ENCODE data around the gene P2RX7. TPM values are rescaled to one million over a fixed set of nuclear protein-coding genes. Genes with fewer than 3 reads are reported as not detected.
A peak's percentile ranks its signal among the peaks of the same experiment; 100 is the strongest.

The P2RX7 gene
- total RNA-seq, 1 donor from 2014 or later = 0.47 TPM

DNA sequence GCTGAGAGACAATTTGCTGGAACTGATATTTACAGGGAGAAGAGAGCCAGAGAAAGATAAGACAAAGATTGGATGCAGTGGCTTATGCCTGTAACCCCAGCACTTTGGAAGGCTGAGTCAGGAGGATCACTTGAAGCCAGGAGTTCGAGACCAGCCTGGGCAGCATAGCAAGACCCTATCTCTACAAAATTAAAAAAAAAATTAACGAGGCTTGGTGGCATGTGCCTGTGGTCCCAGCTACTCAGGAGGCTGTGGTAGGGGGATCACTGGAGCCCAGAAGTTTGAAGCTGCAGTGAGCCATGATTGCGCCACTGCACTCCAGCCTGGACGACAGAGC is 2.9 kb upstream of the P2RX7 start:
- no peak for DNase-seq (ENCODE audit: low spot score)
- TF ChIP-seq, protein P1, sequence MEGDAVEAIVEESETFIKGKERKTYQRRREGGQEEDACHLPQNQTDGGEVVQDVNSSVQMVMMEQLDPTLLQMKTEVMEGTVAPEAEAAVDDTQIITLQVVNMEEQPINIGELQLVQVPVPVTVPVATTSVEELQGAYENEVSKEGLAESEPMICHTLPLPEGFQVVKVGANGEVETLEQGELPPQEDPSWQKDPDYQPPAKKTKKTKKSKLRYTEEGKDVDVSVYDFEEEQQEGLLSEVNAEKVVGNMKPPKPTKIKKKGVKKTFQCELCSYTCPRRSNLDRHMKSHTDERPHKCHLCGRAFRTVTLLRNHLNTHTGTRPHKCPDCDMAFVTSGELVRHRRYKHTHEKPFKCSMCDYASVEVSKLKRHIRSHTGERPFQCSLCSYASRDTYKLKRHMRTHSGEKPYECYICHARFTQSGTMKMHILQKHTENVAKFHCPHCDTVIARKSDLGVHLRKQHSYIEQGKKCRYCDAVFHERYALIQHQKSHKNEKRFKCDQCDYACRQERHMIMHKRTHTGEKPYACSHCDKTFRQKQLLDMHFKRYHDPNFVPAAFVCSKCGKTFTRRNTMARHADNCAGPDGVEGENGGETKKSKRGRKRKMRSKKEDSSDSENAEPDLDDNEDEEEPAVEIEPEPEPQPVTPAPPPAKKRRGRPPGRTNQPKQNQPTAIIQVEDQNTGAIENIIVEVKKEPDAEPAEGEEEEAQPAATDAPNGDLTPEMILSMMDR (IDR thresholded peaks at IDR 0.05) = no peak
- Mint-ChIP-seq H3K4me1 (ENCODE audit: low read depth) (peaks cover 24% of the 10 kb centered on the region), H3K9me3 (ENCODE audit: low read depth) (no peaks in the 10 kb centered on the region), H3K27me3 (ENCODE audit: low read depth) (peaks cover 17% of the 10 kb centered on the region), H3K27ac (ENCODE audit: unreplicated experiment) (peak overlapping the region; percentile 79), H3K4me3 (ENCODE audit: unreplicated experiment) (no peak overlapping the region), H3K36me3 (ENCODE audit: low read depth) (no peaks in the 10 kb centered on the region)

DNA sequence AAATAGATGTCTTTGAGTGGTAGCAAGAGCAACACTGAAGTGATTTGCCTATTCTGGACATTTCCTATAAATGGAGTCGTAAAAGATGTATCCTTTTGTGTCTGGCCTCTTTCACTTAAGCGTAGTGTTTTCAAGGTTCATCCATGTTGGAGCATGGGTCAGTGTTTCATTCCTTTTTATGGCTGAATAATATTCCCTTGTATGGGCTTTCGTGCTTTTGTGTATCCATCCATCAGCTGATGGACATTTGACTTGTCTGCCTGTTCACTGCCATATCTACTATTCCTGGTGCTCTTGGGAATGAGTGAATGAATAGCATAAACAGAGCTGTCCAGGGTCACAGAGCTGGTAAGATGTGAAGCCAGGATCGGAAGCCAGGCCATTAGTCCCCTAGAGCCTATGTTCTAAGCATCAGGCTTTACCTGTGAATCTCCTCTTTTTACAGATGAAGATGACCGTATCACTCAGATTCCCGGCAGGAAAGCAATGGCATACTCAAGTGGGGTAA is 1.8 kb upstream of the P2RX7 start:
- no peak overlapping the region for H3K27ac Mint-ChIP-seq (ENCODE audit: unreplicated experiment)
- peaks cover 17% of the 10 kb centered on the region for H3K27me3 Mint-ChIP-seq (ENCODE audit: low read depth)
- peaks cover 24% of the 10 kb centered on the region for H3K4me1 Mint-ChIP-seq (ENCODE audit: low read depth)
- TF ChIP-seq, protein P1 (IDR thresholded peaks at IDR 0.05) = no peak
- no peaks in the 10 kb centered on the region for H3K9me3 Mint-ChIP-seq (ENCODE audit: low read depth)
- no peak overlapping the region for H3K4me3 Mint-ChIP-seq (ENCODE audit: unreplicated experiment)
- no peak for DNase-seq (ENCODE audit: low spot score)
- H3K36me3 Mint-ChIP-seq (ENCODE audit: low read depth) = no peaks in the 10 kb centered on the region

DNA sequence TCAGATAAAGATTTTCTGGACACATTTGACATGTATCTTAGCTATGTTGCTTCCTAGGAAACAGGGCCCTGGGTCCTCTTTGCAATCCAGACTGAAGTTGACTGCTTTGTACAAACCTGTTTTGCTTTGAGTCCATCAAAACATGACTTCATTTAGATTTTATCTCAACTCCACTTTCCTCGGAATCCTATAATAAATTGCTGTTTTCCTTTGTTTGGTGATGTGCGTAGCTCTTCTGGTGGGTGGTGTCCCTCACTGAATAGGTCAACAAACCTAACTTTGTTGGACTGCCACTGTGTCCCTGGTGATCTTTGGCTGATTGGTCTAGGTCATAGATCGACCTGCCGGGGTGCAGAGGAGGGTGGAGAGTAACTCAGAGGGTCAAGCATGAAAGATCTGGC is 735 bp upstream of the P2RX7 start:
- H3K4me3 Mint-ChIP-seq (ENCODE audit: unreplicated experiment) = no peak overlapping the region
- H3K36me3 Mint-ChIP-seq (ENCODE audit: low read depth) = no peaks in the 10 kb centered on the region
- H3K9me3 Mint-ChIP-seq (ENCODE audit: low read depth) = no peaks in the 10 kb centered on the region
- peaks cover 15% of the 10 kb centered on the region for H3K27me3 Mint-ChIP-seq (ENCODE audit: low read depth)
- peaks cover 24% of the 10 kb centered on the region for H3K4me1 Mint-ChIP-seq (ENCODE audit: low read depth)
- TF ChIP-seq, protein P1 (IDR thresholded peaks at IDR 0.05) = no peak
- no peak overlapping the region for H3K27ac Mint-ChIP-seq (ENCODE audit: unreplicated experiment)
- DNase-seq (ENCODE audit: low spot score) = no peak

DNA sequence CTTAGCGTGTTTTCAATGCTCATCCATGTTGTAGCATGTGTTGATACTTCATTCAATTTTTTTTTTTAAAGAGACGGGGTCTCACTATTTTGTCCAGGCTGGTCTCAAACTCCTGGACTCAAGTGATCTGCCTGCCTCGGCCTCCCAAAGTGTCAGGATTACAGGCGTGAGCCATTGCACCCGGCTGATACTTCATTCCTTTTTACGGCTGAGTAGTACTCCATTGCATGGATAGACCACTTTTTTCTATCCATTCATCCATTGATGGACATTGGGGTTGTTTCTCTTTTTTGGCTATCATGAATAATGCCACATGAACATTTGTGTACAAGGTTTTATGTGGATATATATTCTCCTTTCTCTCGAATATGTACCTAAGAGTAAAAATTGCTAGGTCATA is 1.2 kb downstream of the P2RX7 start:
- Mint-ChIP-seq H3K36me3 (ENCODE audit: low read depth) (no peaks in the 10 kb centered on the region), H3K4me3 (ENCODE audit: unreplicated experiment) (no peak overlapping the region), H3K27ac (ENCODE audit: unreplicated experiment) (no peak overlapping the region), H3K9me3 (ENCODE audit: low read depth) (no peaks in the 10 kb centered on the region), H3K4me1 (ENCODE audit: low read depth) (peaks cover 23% of the 10 kb centered on the region), H3K27me3 (ENCODE audit: low read depth) (peaks cover 9% of the 10 kb centered on the region)
- no peak for DNase-seq (ENCODE audit: low spot score)
- TF ChIP-seq, protein P1 (IDR thresholded peaks at IDR 0.05) = no peak

DNA sequence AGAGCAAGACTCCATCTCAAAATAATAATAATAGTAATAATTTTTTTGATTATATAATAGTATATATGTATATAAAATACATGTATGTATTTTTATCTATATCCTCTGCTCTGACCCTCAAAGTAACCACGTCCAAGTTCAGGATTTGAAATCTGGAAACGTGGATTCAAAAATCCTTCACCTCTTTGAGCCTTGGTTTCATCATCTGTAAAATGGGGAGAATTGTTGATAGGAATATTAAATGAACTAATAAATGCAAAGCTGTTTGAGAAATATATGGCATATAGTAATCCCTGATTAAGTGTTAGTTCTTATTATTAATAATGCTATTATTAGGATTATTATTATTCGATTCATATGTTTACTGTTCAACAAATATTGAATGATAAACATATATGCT is 2.6 kb downstream of the P2RX7 start:
- H3K27ac Mint-ChIP-seq (ENCODE audit: unreplicated experiment) = no peak overlapping the region
- no peaks in the 10 kb centered on the region for H3K36me3 Mint-ChIP-seq (ENCODE audit: low read depth)
- no peak for DNase-seq (ENCODE audit: low spot score)
- H3K4me3 Mint-ChIP-seq (ENCODE audit: unreplicated experiment) = no peak overlapping the region
- H3K27me3 Mint-ChIP-seq (ENCODE audit: low read depth) = peaks cover 7% of the 10 kb centered on the region
- TF ChIP-seq, protein P1 (IDR thresholded peaks at IDR 0.05) = no peak
- no peaks in the 10 kb centered on the region for H3K9me3 Mint-ChIP-seq (ENCODE audit: low read depth)
- peaks cover 14% of the 10 kb centered on the region for H3K4me1 Mint-ChIP-seq (ENCODE audit: low read depth)

Measured in chondrocyte (in vitro differentiated cells).